Measurements from ENCODE around the gene ZNF420.
"Not testable (repeated sequence)": the region's sequence is repeated elsewhere in the genome, so short reads cannot be mapped to it uniquely, and the experiment has no call there.

The ZNF420 gene

DNA sequence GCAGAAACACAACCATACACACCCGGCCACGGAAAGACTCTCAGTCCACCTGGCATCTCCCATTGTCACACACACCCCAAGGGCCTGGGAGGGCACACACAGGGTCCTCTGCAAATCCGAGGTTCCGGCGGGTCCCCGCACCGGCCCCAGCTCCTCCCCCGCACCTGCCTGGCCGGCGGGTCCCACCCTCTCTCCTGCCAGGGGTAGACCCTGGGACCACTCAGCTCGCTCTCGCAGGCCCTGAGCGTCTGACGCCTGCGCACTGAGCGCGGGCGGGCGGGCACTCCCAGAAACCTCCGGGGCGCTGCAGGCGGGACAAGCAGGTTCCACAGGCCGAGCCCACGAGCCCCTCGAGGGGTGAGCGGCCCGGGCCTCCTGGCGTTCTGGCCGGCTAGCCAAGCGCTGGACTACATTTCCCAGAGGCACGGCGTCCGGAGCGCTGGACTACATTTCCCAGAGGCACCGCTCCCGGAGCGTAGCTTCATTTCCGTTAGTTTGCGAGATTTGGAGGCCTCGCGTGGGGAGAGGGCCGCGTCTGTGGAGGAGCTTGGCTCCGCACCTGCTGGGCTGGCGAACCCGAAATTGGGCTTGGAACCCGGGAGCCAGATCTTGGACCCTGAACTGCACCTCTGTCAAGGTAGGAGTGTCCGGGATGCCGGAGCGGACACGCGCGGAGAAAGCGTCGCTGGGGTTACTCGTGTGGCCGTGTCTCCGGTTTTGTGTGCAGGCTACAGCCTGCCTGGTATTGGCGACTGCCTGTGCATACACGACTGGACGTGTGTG lies at the start of gene ZNF420:
Gene ZNF420, plus strand, starts transcription at position 500 of the 783 bp plus-strand sequence. CDS start 10,686 bp downstream, outside the sequence.
- in situ Hi-C loops (cut with HindIII; ENCODE audit: low sequenced_read_pairs), result no loop called here

DNA sequence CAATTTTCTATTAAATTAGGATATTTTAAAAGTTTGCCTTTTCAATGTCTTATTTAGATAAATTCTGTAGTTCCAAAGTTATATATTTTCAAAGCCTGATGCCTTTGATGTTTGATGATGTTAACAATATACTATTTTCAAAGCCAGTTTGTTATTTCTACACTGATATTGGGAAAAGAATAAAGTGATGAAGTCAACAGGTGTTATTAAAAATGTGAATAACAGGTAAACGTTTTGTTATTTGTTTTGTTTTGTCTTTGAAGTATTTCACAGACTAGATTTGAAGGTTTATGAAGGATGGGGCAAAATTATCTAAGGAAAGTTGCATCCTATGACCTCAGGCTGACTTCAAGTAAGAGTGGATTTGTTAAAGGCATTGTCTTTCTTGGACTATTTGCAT lies 33.1 kb upstream of the ZNF420 start:
- in situ Hi-C loops (cut with HindIII; ENCODE audit: low sequenced_read_pairs), result no loop called here

DNA sequence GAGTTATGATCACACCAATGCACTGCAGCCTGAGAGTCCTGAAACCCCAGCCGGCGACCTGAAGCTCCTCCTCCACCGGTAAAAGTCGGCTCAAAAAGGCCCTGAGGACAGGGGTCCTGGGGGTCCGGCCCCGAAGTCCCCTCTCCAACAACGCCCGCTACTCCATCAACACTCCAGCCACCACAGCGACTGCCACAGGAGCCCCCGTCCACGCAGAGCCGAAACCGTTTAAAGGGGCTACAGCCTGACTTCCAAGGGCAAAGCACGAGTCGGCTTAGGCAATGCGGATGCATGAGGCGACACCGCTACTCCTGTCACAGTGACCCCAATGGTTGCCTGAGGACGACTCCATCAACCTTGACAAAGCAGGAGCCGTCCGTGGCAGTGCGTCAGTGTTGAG lies 22.9 kb upstream of the ZNF420 start:
- in situ Hi-C loops (cut with HindIII; ENCODE audit: low sequenced_read_pairs), result no loop called here

GRCh38 chr19:37056776-37057175 lies 21.5 kb upstream of the ZNF420 start:
- in situ Hi-C loops (cut with HindIII; ENCODE audit: low sequenced_read_pairs), result no loop called here

DNA sequence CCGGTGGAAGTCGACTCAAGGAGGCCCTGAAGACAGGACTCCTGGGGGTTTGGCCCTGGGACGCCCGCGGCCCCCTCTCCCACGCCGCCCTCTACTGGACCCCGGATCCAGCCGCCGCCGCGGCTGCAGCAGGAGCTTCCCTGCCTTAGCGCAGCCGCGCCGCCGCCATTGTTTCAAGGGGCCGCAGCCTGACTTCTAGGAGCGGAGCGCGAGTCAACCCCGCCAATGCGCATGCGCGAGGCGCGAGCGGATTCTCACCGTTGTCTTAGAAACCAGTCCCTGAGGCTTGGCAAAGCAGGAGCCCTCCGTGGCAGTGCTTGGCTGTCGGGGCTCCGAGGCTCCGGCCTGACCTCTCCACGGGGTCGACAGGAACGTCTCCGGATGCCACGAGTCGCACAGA lies 19.1 kb upstream of the ZNF420 start:
- in situ Hi-C loops (cut with HindIII; ENCODE audit: low sequenced_read_pairs), result no loop called here

- in situ Hi-C loops (cut with HindIII; ENCODE audit: low sequenced_read_pairs), result not testable (repeated sequence)
Measured at GRCh38 chr19:37064886-37065285, 13.3 kb upstream of the ZNF420 start.

DNA sequence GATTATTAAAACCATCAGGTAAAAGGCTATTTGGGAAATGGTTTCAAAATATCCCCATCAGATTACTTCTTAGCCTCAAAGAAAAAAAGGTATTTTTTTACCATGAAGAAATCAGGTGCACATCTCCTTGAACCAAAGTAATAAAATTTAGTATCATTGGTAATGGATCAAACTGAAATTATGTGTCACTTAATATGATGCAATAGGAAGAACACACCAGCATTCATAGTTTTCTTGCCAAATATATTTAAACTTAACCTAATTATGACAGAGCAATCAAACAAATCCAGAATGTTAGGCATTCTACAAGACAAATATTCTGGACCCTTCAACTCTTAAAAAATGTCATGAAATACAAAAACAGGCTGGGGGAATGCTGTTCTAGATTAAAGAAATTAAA lies 4.1 kb upstream of the ZNF420 start:
- in situ Hi-C loops (cut with HindIII; ENCODE audit: low sequenced_read_pairs), result no loop called here

DNA sequence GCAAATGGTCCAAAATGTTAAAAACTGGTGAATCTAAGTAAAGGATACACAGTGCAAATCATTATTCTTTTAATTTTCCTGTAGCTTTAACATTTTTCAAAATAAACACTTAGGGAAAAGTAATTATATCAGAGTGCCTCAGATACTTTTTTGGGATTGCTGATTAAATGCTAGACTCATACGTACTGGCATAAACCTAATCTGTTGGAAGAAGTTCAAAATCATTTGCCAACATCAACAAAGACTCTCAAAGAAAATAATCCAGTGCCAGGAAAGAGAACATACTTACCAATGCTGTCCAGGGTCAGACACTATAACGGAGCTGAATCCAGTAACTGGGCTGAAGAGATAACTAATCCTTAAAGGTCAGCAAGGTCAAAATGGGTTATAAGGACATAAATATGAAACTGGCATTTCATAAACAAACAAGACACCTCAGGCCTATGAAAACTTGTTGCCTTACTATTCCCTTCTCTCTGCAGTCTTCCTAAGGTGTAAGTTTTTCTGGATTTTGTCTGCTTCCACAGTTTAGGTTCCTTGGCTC lies 3.3 kb upstream of the ZNF420 start:
- in situ Hi-C loops (cut with HindIII; ENCODE audit: low sequenced_read_pairs), result no loop called here

DNA sequence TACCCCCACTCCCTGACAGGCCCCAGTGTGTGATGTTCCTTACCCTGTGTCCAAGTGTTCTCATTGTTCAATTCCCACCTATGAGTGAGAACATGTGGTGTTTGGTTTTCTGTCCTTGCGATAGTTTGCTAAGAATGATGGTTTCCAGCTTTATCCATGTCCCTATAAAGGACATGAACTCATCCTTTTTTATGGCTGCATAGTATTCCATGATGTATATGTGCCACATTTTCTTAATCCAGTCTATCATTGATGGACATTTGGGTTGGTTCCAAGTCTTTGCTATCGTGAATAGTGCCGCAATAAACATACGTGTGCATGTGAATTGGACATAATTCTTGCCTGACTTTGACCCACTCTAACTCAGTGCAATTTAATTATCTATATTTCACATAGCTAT lies 1.7 kb upstream of the ZNF420 start:
- in situ Hi-C loops (cut with HindIII; ENCODE audit: low sequenced_read_pairs), result not testable (repeated sequence)

- in situ Hi-C loops (cut with HindIII; ENCODE audit: low sequenced_read_pairs), result no loop called here
Measured at GRCh38 chr19:37077501-37077933, 716 bp upstream of the ZNF420 start.

DNA sequence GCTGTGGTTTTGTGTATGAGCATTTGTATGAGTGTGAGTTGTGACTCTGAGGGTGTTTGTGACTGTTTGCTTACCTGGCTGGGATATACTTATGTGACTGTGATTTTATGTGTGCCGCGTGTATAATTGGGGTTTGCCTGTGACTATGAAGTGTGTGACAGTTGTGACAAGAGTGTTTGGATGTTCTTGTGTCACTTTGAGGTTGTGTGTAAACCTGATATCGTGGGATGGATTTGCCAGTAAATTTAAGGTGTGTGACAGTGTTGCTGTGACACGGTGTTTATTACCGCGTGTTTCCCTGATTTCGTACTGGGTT lies 442 bp downstream of the ZNF420 start:
- in situ Hi-C loops (cut with HindIII; ENCODE audit: low sequenced_read_pairs), result no loop called here

GRCh38 chr19:37079238-37079637 lies 1.0 kb downstream of the ZNF420 start:
- in situ Hi-C loops (cut with HindIII; ENCODE audit: low sequenced_read_pairs), result no loop called here

- in situ Hi-C loops (cut with HindIII; ENCODE audit: low sequenced_read_pairs), result no loop called here
Measured at GRCh38 chr19:37082307-37082706, 4.1 kb downstream of the ZNF420 start.

GRCh38 chr19:37087110-37087509 lies 8.9 kb downstream of the ZNF420 start:
- in situ Hi-C loops (cut with HindIII; ENCODE audit: low sequenced_read_pairs), result no loop called here

DNA sequence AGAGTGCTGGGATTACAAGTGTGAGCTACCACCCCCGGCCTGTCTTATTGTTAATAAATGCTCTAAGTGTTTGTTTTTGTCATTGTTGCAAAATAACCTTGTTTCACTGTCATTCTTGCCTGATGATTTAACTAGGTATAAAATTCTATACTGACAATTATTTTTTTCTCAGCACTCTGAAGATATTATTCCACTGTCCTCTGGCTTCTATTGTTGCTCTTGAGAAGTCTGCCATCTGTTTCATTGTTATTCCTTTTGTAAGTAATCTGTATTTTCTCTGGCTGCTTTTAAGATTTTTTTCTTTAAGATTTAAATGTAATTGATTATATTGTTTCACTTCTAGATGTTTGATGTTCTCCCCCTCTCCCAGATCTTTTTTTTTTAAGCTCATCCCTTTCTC lies 17.6 kb downstream of the ZNF420 start:
- in situ Hi-C loops (cut with HindIII; ENCODE audit: low sequenced_read_pairs), result no loop called here

DNA sequence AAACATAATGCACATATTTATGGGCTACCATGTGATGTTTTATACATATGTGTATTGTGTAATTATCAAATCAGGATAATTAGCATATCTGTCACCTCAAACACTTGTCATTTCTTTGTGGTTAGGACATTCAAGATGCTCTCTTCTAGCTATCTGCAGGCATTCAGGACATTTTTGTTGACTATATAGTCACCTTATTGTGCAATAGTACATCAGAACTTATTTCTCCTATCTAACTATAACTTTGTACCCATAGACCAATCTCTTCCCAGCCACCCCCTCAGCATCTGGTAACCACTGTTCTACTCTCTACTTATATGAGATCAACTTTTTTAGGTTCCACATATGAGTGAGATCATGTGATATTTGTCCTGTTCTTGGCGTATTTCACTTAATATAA lies 20.3 kb downstream of the ZNF420 start:
- in situ Hi-C loops (cut with HindIII; ENCODE audit: low sequenced_read_pairs), result no loop called here

DNA sequence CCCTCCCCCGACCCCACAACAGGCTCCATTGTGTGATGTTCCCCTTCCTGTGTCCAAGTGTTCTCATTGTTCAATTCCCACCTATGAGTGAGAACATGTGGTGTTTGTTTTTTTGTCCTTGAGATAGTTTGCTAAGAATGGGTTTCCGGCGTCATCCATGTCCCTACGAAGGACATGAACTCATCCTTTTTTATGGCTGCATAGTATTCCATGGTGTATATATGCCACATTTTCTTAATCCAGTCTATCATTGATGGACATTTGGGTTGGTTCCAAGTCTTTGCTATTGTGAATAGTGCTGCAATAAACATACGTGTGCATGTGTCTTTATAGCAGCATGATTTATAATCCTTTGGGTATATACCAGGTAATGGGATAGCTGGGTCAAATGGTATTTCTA lies 25.9 kb downstream of the ZNF420 start:
- in situ Hi-C loops (cut with HindIII; ENCODE audit: low sequenced_read_pairs), result not testable (repeated sequence)

- in situ Hi-C loops (cut with HindIII; ENCODE audit: low sequenced_read_pairs), result not testable (repeated sequence)
Measured at GRCh38 chr19:37111753-37112152, 33.5 kb downstream of the ZNF420 start.

- in situ Hi-C loops (cut with HindIII; ENCODE audit: low sequenced_read_pairs), result no loop called here
Measured at GRCh38 chr19:37114001-37114400, 35.8 kb downstream of the ZNF420 start.

- in situ Hi-C loops (cut with HindIII; ENCODE audit: low sequenced_read_pairs), result not testable (repeated sequence)
Measured at GRCh38 chr19:37122093-37122492, 43.9 kb downstream of the ZNF420 start.

DNA sequence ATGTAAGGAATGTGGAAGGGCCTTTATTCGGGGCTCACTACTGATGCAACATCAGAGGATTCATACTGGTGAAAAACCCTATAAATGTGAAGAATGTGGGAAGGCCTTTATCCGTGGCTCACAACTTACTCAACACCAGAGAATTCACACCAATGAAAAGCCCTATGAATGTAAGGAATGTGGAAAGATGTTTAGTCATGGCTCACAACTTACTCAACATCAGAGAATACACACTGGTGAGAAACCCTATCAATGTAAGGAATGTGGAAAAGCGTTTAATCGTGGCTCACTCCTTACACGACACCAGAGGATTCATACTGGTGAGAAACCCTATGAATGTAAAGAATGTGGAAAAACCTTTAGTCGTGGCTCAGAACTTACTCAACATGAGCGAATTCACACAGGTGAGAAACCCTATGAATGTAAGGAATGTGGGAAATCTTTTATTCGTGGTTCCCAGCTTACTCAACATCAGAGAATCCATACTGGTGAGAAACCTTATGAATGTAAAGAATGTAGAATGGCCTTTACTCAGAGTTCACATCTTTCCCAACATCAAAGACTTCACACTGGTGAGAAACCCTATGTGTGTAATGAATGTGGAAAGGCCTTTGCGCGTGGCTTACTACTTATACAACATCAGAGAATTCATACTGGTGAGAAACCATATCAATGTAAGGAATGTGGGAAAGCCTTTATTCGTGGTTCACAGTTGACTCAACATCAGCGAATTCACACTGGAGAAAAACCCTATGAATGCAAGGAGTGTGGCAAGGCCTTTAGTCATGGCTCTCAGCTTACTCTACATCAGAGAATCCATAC lies 50.0 kb downstream of the ZNF420 start:
- in situ Hi-C loops (cut with HindIII; ENCODE audit: low sequenced_read_pairs), result no loop called here

DNA sequence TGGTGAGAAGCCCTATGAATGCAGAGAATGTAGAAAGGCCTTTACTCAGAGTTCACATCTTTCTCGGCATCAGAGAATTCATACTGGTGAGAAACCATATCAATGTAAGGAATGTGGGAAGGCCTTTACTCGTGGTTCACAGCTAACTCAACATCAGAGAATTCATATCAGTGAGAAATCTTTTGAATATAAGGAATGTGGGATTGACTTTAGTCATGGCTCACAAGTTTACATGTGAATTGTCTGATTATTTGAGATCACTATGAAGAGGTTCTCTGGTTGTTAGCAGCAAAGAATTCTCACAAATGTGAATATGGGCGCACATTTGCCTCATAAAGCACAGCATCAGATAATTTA lies 50.6 kb downstream of the ZNF420 start:
- in situ Hi-C loops (cut with HindIII; ENCODE audit: low sequenced_read_pairs), result no loop called here

Measured in DLD1 (cell line).